Nephron (organoid): ENCODE results near the gene THADA.

Experiments
- H3K27ac Mint-ChIP-seq, 3 experiments: 2 replicates each; pipeline ENCODE4 v1.8.0; 2020; ENCODE audit warnings: mixed read lengths in 3 of 3, mild to moderate bottlenecking in 2 of 3, moderate library complexity in 1 of 3
- H3K27me3 Mint-ChIP-seq: 2 replicates; pipeline ENCODE4 v1.8.0; 2021; ENCODE audit warnings: low read depth, mild to moderate bottlenecking, moderate library complexity, mixed read lengths
- H3K36me3 Mint-ChIP-seq: 2 replicates; pipeline ENCODE4 v1.8.0; 2020; ENCODE audit warnings: low read depth, mixed read lengths
- H3K4me1 Mint-ChIP-seq: 2 replicates; pipeline ENCODE4 v1.8.0; 2020; ENCODE audit warnings: mixed read lengths
- H3K4me3 Mint-ChIP-seq, 3 experiments: 2 replicates each; pipeline ENCODE4 v1.8.0; 2020; ENCODE audit warnings: mild to moderate bottlenecking in 3 of 3, mixed read lengths in 3 of 3, moderate library complexity in 2 of 3
- H3K9me3 Mint-ChIP-seq: 2 replicates; pipeline ENCODE4 v1.8.0; 2020; ENCODE audit warnings: mixed read lengths
- TF ChIP-seq, protein P1 (sequence below), 3 experiments: fragments of 200-600 bp; sonication (generic); IDR thresholded peaks; one replicate each; pipeline ENCODE4 v1.5.0; 2021; ENCODE audit warnings: antibody characterized with exemption in 3 of 3; ENCODE audit not compliant: unreplicated experiment in 3 of 3

THADA gene

DNA sequence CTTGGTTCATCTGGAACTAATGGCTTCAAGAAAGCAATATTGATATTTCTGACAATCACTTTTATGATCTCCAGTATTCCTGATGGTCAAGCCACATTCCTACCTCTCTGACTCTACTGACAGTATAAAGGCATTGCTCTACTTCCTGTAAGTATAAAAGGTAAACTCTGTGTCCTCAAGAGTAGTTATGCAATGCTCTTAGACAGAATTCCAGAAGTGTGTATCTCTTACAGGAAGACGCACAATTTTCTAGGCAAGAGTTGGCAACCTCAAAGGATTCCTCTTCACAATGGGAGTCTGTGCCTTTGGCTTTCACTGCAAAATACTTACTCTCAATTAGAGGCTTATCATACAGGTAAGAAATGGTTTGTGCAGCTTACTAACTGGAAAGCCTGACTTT lies 100.1 kb downstream of the THADA start:
- Mint-ChIP-seq H3K27ac (no peak overlapping the region), H3K9me3 (no peaks in the 10 kb centered on the region), H3K36me3 (peaks cover 40% of the 10 kb centered on the region), H3K27me3 (no peaks in the 10 kb centered on the region), H3K4me1 (no peaks in the 10 kb centered on the region), H3K4me3 (no peak overlapping the region)
- TF ChIP-seq, protein P1, sequence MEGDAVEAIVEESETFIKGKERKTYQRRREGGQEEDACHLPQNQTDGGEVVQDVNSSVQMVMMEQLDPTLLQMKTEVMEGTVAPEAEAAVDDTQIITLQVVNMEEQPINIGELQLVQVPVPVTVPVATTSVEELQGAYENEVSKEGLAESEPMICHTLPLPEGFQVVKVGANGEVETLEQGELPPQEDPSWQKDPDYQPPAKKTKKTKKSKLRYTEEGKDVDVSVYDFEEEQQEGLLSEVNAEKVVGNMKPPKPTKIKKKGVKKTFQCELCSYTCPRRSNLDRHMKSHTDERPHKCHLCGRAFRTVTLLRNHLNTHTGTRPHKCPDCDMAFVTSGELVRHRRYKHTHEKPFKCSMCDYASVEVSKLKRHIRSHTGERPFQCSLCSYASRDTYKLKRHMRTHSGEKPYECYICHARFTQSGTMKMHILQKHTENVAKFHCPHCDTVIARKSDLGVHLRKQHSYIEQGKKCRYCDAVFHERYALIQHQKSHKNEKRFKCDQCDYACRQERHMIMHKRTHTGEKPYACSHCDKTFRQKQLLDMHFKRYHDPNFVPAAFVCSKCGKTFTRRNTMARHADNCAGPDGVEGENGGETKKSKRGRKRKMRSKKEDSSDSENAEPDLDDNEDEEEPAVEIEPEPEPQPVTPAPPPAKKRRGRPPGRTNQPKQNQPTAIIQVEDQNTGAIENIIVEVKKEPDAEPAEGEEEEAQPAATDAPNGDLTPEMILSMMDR (IDR thresholded peaks at IDR 0.05; ENCODE audit: unreplicated experiment in 3 of 3): no peak

DNA sequence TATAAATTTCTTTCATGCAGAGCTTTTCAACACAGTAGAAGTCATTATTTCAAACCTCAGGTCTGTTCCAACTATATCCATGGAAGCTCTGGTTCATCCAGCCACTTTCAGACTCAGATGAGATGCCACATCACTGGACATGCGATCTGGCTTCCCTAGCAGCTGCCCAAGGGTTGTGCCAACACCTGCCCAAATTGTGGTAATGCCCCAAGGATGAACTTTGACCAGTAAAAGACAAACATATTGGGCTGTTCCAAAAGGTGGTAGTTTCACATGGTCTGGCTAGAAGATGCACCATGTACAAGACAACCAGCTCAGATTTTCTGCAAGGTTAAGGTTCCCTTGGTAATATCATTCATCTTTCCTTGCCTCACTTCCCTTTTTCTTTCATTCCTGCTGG lies 101.9 kb downstream of the THADA start:
- Mint-ChIP-seq H3K4me3 (no peak overlapping the region), H3K27ac (no peak overlapping the region), H3K9me3 (no peaks in the 10 kb centered on the region), H3K4me1 (no peaks in the 10 kb centered on the region), H3K36me3 (peaks cover 31% of the 10 kb centered on the region), H3K27me3 (no peaks in the 10 kb centered on the region)
- TF ChIP-seq, protein P1 (IDR thresholded peaks at IDR 0.05; ENCODE audit: unreplicated experiment in 3 of 3): no peak

DNA sequence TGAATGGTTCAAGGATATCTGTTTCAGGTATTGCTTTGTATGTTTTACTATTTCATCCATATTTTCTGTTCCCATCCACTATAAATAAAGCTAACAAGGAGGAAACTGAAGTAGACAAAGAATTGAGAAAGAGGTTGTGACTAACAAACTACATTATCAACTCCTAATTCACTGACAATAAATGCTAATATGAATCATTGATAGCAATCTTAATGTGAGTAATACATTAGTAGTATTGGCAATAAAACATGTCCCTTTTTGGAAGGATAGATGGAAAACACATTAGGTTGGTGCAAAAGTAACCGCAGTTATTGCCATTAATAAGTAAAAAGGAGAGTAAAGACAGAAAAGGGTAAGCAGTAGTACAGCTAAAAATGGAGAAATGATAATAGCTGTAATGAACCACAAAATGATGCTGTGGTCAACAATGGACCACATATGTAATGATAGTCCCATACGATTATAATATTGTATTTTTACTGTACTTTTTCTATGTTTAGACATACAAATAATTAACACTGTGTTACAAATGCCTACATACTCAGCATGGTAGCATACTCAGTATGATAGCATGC lies 104.7 kb downstream of the THADA start:
- Mint-ChIP-seq H3K27me3 (no peaks in the 10 kb centered on the region), H3K4me3 (no peak overlapping the region), H3K36me3 (peaks cover 8% of the 10 kb centered on the region), H3K9me3 (no peaks in the 10 kb centered on the region), H3K4me1 (no peaks in the 10 kb centered on the region), H3K27ac (no peak overlapping the region)
- TF ChIP-seq, protein P1 (IDR thresholded peaks at IDR 0.05; ENCODE audit: unreplicated experiment in 3 of 3): no peak

DNA sequence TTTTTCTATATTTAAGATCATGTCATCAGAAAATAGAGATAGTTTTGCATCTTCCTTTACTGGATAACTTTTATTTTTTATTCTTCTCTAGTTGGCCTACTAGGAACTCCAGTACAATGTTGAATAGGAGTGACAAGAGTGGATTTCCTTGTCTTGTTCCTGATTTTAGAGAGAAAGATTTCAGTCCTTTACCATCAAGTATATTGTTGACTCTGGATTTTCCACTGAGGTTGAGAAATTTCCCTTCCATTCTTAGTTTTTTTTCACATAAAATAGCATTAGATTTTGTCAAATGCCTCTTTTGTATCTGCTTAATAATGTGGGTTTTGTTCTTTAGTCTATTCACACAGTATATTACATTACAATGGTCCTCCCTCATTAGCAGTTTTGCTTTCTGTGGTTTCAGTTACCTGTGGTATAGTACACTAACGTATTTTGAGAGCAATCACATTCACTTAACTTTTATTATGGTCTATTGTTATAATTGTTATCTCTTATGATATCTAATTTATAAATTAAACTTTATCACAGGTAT lies 105.5 kb downstream of the THADA start:
- Mint-ChIP-seq H3K27me3 (no peaks in the 10 kb centered on the region), H3K9me3 (no peaks in the 10 kb centered on the region), H3K4me1 (no peaks in the 10 kb centered on the region), H3K27ac (no peak overlapping the region), H3K4me3 (no peak overlapping the region), H3K36me3 (peaks cover 8% of the 10 kb centered on the region)
- TF ChIP-seq, protein P1 (IDR thresholded peaks at IDR 0.05; ENCODE audit: unreplicated experiment in 3 of 3): no peak

DNA sequence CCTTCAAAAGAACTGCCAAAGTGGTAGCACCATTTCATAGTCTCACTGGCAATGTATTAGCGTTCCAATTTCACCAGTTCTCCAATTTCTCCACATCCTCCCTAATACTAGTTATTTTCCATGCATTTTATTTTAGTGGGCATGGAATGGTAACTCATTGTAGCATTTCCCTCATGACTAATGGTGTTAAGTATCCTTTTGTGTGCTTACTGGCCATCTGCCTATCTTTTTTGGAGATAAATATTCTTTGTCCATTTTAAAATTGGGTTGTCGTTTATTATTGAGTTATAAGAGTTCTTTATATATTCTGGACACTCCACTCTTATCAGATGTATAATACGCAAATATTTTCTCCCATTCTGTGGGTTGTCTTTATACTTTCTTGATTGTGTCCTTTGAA lies 107.1 kb downstream of the THADA start:
- H3K4me3 Mint-ChIP-seq: no peak overlapping the region
- no peaks in the 10 kb centered on the region for H3K9me3 Mint-ChIP-seq
- H3K27ac Mint-ChIP-seq: no peak overlapping the region
- peaks cover 8% of the 10 kb centered on the region for H3K4me1 Mint-ChIP-seq
- no peaks in the 10 kb centered on the region for H3K27me3 Mint-ChIP-seq
- H3K36me3 Mint-ChIP-seq: peaks cover 5% of the 10 kb centered on the region
- TF ChIP-seq, protein P1 (IDR thresholded peaks at IDR 0.05; ENCODE audit: unreplicated experiment in 3 of 3): no peak

DNA sequence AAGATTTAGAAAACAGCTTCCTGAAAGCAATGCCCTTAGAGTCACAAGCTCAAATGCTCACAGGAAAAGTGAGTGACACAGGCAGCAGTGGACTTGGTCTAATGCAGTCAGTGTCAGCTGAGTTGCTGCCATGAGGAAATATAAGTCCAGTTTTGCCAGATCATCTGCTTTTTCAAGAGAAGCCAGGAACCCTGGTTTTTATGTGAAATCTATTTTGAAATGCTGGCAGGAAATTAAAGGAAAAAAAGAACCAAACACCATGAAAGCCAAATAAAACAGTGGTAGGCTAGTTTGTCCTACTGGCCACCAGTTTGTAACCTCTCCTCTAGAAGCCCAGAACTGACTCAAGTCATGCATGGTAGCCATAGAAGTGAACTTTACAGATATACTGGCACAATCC lies 109.2 kb downstream of the THADA start:
- Mint-ChIP-seq H3K27ac (peak overlapping the region in 2 of 3 experiments; percentile 16 to 48), H3K27me3 (no peaks in the 10 kb centered on the region), H3K36me3 (no peaks in the 10 kb centered on the region), H3K4me3 (no peak overlapping the region), H3K9me3 (no peaks in the 10 kb centered on the region), H3K4me1 (peaks cover 27% of the 10 kb centered on the region)
- TF ChIP-seq, protein P1 (IDR thresholded peaks at IDR 0.05; ENCODE audit: unreplicated experiment in 3 of 3): no peak
